RPMI7951 (cell line): Measurements from ENCODE around the gene RSAD1. TPM values are rescaled to one million over a fixed set of nuclear protein-coding genes. Genes with fewer than 3 reads are reported as not detected.

Experiments used
- DNase-seq: peaks from one replicate; pipeline ENCODE4 v3.0.0-alpha.2; 2012; ENCODE audit warnings: low read depth
- total RNA-seq: library from RNA; depleted of rRNA; stranded (reverse); fragments of >200 nt; shearing (Covaris generic); gene quantifications from 2 replicates; pipeline ENCODE4 v1.2.3, GENCODE V29; 2014

Gene RSAD1
- total RNA-seq, 1 experiment from 2014 or later: 10.0 TPM

- DNase-seq: no peak
These were observed 39.8 kb downstream of the RSAD1 start for GRCh38 chr17:50518384-50519023.

DNA sequence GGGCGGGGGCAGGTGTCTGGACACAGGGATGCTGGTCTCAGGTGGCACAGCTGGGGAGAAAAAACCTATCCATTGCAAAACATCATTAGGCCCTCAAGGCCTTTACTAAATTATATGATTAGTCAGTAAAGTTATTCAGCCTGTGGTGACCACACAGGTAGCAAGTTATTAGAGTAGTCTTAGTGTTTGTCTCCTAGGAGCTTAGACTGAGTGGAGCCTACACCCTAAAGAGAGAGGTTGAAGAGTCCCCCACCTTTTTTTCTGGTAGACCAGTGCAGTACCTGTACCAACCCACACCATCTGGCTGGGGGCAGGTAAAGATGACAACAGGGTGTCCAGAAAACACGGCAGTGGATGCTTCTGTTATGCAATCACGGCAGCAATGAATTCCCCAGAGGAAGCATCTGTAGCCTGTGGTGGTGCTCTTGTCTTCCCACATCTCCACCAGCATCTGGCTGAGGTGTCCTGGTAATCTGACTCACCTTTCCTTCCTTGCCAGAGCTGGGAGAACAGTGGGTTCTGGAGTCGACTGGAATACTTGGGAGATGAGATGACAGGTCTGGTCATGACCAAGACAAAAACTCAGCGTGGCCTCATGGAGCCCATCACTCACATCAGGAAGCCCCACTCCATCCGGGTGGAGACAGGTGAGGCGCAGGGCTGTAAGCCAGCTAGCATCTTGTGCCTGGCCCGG lies 40.6 kb downstream of the RSAD1 start:
- DNase-seq: no peak

GRCh38 chr17:50520483-50520882 lies 41.8 kb downstream of the RSAD1 start:
- DNase-seq: no peak

GRCh38 chr17:50521514-50521913 lies 42.9 kb downstream of the RSAD1 start:
- DNase-seq: no peak

- no peak for DNase-seq
These were observed 44.1 kb downstream of the RSAD1 start for GRCh38 chr17:50522766-50523165.

GRCh38 chr17:50523208-50523607 lies 44.5 kb downstream of the RSAD1 start:
- no peak for DNase-seq

- DNase-seq: no peak
These were observed 46.2 kb downstream of the RSAD1 start for GRCh38 chr17:50524838-50525237.

GRCh38 chr17:50527155-50527762 lies 48.6 kb downstream of the RSAD1 start:
- DNase-seq: no peak

DNA sequence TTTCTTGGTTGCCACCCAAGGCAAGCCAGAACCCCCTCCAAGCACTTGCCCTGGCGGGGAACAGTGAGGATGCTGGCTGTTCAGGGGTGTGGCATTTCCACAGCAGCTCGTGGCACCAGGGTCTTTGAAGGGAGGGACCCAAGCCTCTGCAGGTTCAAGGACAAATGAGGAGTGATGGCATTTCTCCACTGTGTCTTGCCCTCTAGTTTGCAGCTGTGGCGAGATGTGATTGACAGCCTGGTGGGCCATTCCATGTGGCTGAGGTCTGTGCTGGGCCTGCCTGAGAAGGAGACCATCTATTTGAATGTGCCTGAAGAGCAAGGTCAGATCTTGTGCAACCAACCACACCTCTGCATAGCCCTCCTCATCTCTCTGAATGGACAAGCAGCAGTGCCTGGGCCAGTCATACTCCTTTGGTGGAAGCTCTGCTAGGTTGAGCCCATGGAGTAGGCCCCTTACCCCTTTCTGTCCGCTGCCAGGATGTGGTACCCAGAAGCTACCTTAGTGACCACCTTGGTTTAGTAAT lies 49.4 kb downstream of the RSAD1 start:
- DNase-seq: no peak

GRCh38 chr17:50529849-50530248 lies 51.2 kb downstream of the RSAD1 start:
- DNase-seq: no peak

DNA sequence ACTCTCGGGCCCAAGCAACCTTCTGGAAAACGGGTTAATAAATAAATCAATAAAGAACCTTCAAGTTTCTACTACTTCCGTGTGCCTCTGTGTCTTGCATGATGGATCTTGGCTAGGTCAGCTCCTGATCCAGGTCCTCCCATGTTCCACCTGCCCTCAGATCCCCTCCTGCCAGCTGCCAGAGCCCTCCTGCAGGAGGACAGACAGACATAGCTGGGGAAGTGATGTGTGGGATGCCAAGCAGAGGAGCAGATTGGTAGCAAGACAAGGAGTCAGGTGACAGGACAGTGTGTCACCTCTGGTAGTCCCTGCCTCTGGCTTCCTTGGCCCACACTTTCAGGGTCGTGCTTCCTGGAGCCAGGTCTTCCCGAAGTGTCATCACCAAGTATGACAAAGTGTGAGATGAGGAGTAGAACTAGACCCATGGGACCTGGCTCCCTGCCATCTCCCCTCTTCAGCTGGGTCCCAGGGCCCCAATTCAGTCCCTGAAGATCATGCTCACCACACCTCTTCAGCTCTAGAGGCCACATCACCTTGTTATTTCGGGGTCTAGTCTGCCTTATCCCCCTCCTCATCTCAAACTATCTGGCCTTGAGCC lies 52.9 kb downstream of the RSAD1 start:
- no peak for DNase-seq

DNA sequence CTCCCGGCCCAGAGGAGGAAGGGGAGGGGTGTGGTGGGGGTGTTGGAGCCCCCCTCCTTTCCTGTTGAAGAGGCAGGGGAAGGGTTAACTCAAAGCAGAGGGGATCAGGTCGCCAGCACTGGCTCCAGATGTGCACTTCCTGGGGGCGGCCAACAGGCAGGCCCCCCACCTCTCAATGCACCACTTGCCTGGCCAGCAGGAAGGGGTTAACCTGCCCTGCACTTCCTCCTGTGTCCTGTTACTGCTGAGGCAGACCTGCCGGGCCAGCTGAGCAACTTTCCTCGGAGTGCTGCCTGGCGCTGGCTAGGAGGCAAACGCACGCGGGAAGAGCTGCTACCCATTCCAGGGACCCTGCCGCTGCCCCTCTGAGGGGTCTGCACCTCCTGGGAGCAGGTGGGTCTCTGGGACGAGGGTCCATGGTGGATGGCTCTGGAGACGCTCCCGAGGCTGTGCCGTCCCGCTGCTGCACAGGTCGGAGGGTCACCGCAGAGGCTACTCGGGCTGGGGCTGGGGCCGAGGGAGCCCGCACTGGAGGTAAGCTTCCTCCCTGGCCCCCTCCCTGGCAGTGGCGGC lies 53.9 kb downstream of the RSAD1 start, which contains the start of gene EPN3:
TSS of gene EPN3 (plus strand) at position 284 of the 573 bp plus-strand sequence. CDS start 3,822 bp downstream, outside the sequence.
- no peak for DNase-seq

DNA sequence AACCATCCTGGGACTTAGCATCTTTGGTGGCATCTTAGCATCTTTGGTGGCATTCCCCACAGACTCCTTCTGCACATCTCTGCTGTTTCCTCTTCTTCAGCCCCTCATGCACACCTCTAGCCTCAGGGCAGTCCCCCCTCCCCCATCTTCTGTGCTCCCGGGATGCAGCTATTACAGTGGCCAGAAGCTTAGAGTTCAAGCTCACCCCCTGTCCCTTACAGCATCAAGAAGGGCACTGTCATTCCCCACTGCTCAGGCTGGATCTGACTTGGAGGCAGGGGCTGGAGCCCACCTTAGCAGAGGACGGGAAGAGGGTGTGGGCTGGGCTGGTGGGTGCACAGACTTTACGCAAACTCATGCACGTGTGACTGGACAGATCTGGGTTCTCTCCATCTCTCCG lies 54.5 kb downstream of the RSAD1 start:
- no peak for DNase-seq

- peak; percentile 15 for DNase-seq
These were observed 55.1 kb downstream of the RSAD1 start for GRCh38 chr17:50533720-50534148.

GRCh38 chr17:50534222-50534978 lies 55.7 kb downstream of the RSAD1 start:
- DNase-seq: no peak

DNA sequence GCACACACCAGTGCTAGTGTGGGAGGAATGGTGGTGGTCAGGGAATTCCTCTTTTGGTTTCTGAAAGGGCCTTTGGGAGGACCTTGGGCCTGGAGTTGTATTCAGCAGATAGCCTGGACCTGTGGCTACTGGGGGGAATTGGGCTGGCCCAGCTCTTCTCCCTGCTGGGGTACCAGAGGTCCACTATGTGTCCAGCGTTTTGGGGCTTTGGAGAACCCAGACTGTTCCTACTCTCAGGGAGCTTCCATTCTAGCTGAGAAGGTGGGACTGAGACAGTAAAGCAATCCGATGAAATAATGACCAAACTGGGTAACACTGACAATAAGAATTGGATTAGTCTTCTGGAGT lies 56.3 kb downstream of the RSAD1 start:
- no peak for DNase-seq

DNA sequence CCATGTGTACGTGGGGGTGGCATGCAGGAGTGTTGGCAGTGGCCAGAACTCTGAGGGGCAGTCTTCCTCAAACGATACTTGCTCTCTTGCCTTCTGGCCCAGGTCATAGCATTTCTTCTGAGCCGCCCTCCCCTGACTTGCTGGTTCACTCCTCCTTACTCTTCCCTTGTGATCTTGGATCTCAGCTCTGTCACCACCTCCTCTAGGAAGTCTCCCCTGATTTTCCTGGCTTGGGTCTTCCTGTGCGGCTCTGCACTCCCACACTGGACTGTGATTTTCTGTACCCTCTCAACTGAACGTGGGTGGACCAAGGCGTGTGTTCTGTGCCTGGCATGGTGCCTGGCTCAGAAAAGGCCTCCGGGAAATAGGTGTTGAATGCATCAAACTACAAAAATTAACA lies 56.7 kb downstream of the RSAD1 start:
- no peak for DNase-seq
